ENCODE results near the gene QRFPR.
"Not testable (repeated sequence)": the region's sequence is repeated elsewhere in the genome, so short reads cannot be mapped to it uniquely, and the experiment has no call there.

The QRFPR gene

GRCh38 chr4:121380776-121381462 is at the start of gene QRFPR:
TSS of gene QRFPR (minus strand) at chr4:121381018. CDS start at chr4:121380647, 371 bp downstream.
- peak within 1 kb of the TSS; percentile 37 for H3K4me3 ChIP-seq (ENCODE audit: low read depth, low read length)
- no peak for DNase-seq (ENCODE audit: low read depth)
- no peak for TF ChIP-seq CTCF (conservative IDR thresholded peaks at IDR 0.05; ENCODE audit: low read depth, low read length)

GRCh38 chr4:121428721-121429120 is 47.9 kb upstream of the QRFPR start:
- peak; percentile 66 for DNase-seq (ENCODE audit: low read depth)
- no peak overlapping the region for H3K4me3 ChIP-seq (ENCODE audit: low read depth, low read length)
- TF ChIP-seq CTCF (conservative IDR thresholded peaks at IDR 0.05; ENCODE audit: low read depth, low read length): no peak

GRCh38 chr4:121421594-121421993 is 40.8 kb upstream of the QRFPR start:
- TF ChIP-seq CTCF (conservative IDR thresholded peaks at IDR 0.05; ENCODE audit: low read depth, low read length): peak; percentile 49
- DNase-seq (ENCODE audit: low read depth): peak; percentile 19
- no peak overlapping the region for H3K4me3 ChIP-seq (ENCODE audit: low read depth, low read length)

- no peak for TF ChIP-seq CTCF (conservative IDR thresholded peaks at IDR 0.05; ENCODE audit: low read depth, low read length)
- no peak overlapping the region for H3K4me3 ChIP-seq (ENCODE audit: low read depth, low read length)
- no peak for DNase-seq (ENCODE audit: low read depth)
These were observed 30.4 kb upstream of the QRFPR start for GRCh38 chr4:121411151-121411744.

GRCh38 chr4:121408567-121408966 is 27.7 kb upstream of the QRFPR start:
- not testable (repeated sequence) for H3K4me3 ChIP-seq (ENCODE audit: low read depth, low read length)

GRCh38 chr4:121400632-121401031 is 19.8 kb upstream of the QRFPR start:
- no peak overlapping the region for H3K4me3 ChIP-seq (ENCODE audit: low read depth, low read length)
- no peak for DNase-seq (ENCODE audit: low read depth)
- TF ChIP-seq CTCF (conservative IDR thresholded peaks at IDR 0.05; ENCODE audit: low read depth, low read length): no peak

More at GRCh38 chr4:121408567-121408966, 27.7 kb upstream of the QRFPR start:
- not testable (repeated sequence) for DNase-seq (ENCODE audit: low read depth)

GRCh38 chr4:121397941-121398601 is 17.3 kb upstream of the QRFPR start:
- no peak for DNase-seq (ENCODE audit: low read depth)
- H3K4me3 ChIP-seq (ENCODE audit: low read depth, low read length): no peak overlapping the region
- no peak for TF ChIP-seq CTCF (conservative IDR thresholded peaks at IDR 0.05; ENCODE audit: low read depth, low read length)

Data from choroid plexus epithelial cell (primary cell).